ENCODE measurements around the gene CAMTA1. TPM values are rescaled to one million over a fixed set of nuclear protein-coding genes. Genes with fewer than 3 reads are reported as not detected.
"Not testable (repeated sequence)": the region's sequence is repeated elsewhere in the genome, so short reads cannot be mapped to it uniquely, and the experiment has no call there.

CAMTA1 gene, protein sequence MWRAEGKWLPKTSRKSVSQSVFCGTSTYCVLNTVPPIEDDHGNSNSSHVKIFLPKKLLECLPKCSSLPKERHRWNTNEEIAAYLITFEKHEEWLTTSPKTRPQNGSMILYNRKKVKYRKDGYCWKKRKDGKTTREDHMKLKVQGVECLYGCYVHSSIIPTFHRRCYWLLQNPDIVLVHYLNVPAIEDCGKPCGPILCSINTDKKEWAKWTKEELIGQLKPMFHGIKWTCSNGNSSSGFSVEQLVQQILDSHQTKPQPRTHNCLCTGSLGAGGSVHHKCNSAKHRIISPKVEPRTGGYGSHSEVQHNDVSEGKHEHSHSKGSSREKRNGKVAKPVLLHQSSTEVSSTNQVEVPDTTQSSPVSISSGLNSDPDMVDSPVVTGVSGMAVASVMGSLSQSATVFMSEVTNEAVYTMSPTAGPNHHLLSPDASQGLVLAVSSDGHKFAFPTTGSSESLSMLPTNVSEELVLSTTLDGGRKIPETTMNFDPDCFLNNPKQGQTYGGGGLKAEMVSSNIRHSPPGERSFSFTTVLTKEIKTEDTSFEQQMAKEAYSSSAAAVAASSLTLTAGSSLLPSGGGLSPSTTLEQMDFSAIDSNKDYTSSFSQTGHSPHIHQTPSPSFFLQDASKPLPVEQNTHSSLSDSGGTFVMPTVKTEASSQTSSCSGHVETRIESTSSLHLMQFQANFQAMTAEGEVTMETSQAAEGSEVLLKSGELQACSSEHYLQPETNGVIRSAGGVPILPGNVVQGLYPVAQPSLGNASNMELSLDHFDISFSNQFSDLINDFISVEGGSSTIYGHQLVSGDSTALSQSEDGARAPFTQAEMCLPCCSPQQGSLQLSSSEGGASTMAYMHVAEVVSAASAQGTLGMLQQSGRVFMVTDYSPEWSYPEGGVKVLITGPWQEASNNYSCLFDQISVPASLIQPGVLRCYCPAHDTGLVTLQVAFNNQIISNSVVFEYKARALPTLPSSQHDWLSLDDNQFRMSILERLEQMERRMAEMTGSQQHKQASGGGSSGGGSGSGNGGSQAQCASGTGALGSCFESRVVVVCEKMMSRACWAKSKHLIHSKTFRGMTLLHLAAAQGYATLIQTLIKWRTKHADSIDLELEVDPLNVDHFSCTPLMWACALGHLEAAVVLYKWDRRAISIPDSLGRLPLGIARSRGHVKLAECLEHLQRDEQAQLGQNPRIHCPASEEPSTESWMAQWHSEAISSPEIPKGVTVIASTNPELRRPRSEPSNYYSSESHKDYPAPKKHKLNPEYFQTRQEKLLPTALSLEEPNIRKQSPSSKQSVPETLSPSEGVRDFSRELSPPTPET (N-terminal part only)
- total RNA-seq (2021; fragmentation: NEBNext Ultra II Directional; extraction: Animal tissue kit (Norgen Biotek cat#: 25700)), result 10 to 100 TPM; 78.1 to 96.6 (median 86.1) TPM
- long read RNA-seq, transcript CAMTA1-208 (4 exons, 567 nt), result major isoform, 49 of 79 reads
- long read RNA-seq, transcript CAMTA1-209 (4 exons, 863 nt), result minor isoform, 5 of 79 reads
- long read RNA-seq, transcript CAMTA1-213 (3 exons, 538 nt), result minor isoform, 5 of 79 reads
- long read RNA-seq, transcript CAMTA1-202 (5 exons, 431 nt), result minor isoform, 12 of 79 reads
- long read RNA-seq, partial matches to known transcripts, result 3 of 79 reads
- long read RNA-seq, other reads (novel, unspliced or antisense), result 4 of 79 reads

DNA sequence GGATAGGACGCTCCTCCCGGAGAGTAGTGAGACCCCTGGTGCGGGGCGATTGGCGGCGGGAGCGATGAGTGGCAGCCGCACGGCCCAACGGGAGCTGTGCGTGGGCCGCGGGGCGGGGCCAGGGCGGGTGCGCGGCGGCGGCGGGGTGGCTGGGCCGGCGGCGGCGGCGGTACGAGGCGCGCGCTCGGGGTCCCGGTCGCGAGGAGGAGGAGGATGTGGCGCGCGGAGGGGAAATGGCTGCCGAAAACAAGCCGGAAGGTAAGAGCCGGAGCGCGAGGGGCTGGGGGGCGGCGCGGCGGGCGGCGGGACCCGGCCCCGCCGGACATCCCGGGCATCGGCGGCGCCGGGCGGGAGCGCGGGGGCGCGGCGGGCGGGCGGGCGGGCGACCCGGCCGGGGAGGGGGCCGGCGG lies at the start of gene CAMTA1:
Gene CAMTA1 (plus strand): TSS at position 137 of the 410 bp plus-strand sequence. CDS start 77 bp downstream, at position 214.
- Mint-ChIP-seq H3K9me3 (no peaks in the 10 kb centered on the region), H3K27ac (peak within 1 kb of the TSS; percentile 93), H3K27me3 (ENCODE audit: insufficient read depth) (peaks cover 4% of the 10 kb centered on the region; the same call in 1 of the 2 replicates), H3K4me1 (ENCODE audit: low read depth) (peaks cover 39% of the 10 kb centered on the region), H3K36me3 (ENCODE audit: low read depth) (peaks cover 28% of the 10 kb centered on the region), H3K4me3 (peak within 1 kb of the TSS; percentile 94)
- DNase-seq, result no peak
- TF ChIP-seq, protein P1, sequence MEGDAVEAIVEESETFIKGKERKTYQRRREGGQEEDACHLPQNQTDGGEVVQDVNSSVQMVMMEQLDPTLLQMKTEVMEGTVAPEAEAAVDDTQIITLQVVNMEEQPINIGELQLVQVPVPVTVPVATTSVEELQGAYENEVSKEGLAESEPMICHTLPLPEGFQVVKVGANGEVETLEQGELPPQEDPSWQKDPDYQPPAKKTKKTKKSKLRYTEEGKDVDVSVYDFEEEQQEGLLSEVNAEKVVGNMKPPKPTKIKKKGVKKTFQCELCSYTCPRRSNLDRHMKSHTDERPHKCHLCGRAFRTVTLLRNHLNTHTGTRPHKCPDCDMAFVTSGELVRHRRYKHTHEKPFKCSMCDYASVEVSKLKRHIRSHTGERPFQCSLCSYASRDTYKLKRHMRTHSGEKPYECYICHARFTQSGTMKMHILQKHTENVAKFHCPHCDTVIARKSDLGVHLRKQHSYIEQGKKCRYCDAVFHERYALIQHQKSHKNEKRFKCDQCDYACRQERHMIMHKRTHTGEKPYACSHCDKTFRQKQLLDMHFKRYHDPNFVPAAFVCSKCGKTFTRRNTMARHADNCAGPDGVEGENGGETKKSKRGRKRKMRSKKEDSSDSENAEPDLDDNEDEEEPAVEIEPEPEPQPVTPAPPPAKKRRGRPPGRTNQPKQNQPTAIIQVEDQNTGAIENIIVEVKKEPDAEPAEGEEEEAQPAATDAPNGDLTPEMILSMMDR (IDR thresholded peaks at IDR 0.05), result no peak

DNA sequence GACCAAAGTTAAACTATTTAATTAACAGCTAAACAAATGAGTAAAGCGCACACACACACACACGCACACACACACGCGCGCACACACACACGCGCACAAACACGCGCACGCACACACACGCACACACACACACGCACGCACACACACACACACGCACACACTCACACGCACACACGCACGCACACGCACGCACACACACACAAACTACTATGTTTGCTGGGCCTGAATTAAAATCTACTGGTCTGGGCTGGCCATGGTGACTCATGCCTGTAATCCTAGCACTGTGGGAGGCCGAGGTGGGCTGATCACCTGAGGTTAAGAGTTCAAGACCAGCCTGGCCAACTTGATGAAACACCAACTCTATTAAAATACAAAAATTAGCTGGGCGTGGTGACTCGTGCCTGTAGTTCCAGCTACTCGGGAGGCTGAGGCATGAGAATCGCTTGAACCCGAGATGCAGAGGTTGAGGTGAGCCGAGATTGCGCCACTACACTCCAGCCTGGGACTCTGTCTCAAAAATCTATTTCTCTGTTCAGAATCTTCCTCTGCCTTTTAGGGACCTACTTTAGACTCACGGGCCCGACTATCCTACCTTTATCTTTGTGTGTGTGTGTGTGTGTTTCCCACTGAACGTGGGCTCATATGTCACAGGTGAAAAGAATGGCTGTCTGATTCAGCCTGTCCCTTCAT lies 46.1 kb upstream of the CAMTA1 start:
- Mint-ChIP-seq H3K27me3 (ENCODE audit: insufficient read depth) (peaks cover 2% of the 10 kb centered on the region), H3K4me1 (ENCODE audit: low read depth) (peaks cover 31% of the 10 kb centered on the region), H3K9me3 (no peaks in the 10 kb centered on the region), H3K27ac (no peak overlapping the region), H3K4me3 (no peak overlapping the region), H3K36me3 (ENCODE audit: low read depth) (no peaks in the 10 kb centered on the region)
- DNase-seq, result no peak
- TF ChIP-seq, protein P1 (IDR thresholded peaks at IDR 0.05), result no peak

DNA sequence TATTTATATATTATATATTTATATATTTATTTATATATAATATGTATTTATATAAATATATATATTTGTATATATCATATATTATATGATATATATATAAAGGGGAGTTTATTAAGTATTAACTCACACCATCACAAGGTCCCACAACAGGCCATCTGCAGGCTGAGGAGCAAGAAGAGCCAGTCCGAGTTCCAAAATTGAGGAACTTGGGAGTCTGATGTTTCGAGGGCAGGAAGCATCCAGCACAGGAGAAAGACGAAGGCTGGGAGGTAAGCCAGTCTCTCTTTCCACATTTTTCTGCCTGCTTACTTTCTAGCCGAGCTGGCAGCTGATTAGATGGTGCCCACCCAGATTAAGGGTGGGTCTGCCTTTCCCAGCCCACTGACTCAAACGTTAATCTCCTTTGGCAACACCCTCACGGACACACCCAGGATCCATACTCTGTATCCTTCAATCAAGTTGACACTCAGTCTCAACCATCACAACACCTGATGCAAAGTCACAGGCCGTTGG lies 42.5 kb upstream of the CAMTA1 start:
- H3K4me1 Mint-ChIP-seq (ENCODE audit: low read depth), result peaks cover 26% of the 10 kb centered on the region
- H3K27me3 Mint-ChIP-seq (ENCODE audit: insufficient read depth), result not testable (repeated sequence)
- peak overlapping the region; percentile 94 for H3K27ac Mint-ChIP-seq

DNA sequence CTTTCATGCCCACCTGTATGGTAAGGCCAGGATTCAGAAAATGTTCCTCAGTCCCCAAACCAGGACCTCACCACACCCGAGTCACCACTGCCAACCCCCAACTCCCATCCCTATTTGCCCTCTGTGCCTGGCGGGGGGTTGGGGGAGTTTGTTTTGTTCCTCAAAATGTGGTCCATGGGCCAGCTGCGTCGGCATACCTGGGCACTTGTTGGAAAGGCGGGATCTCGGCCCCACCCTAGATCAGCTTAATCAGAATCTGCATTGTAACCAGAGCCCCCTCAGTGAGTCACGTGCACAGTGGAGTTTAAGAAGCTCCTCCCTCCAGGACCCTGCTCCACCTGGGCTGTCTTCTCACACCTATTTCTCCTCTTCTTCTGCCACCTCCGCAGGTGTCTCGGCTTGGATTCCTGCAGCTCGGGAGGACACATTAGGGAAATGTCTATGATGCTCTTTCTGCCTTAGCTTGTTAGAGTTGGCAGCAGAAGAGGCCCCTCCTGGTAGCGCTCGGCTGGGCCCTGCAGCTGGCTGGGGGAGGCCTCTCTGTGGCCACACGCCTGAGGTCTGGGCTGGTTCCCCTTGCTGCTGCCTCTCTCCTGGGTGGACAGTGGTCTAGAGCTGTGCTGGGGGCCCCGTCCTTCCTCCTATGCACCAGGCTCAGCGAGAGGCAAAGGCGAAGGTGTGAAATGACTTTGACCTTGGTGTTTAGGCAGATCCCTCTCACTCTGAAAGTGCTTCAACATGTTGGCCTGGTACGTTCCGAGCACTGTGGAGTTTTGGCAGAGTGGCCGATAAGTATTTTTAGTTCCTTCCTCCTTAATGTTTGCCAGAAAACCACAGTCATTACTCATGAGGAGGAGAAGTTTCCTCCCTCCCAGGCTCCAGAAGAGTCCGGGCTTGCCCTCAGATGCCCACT lies 41.8 kb upstream of the CAMTA1 start:
- Mint-ChIP-seq H3K27ac (peak overlapping the region; percentile 94), H3K9me3 (no peaks in the 10 kb centered on the region), H3K4me1 (ENCODE audit: low read depth) (peaks cover 26% of the 10 kb centered on the region), H3K27me3 (ENCODE audit: insufficient read depth) (peaks cover 10% of the 10 kb centered on the region), H3K36me3 (ENCODE audit: low read depth) (no peaks in the 10 kb centered on the region), H3K4me3 (peak overlapping the region; percentile 81)
- DNase-seq, result peak; percentile 82
- TF ChIP-seq, protein P1 (IDR thresholded peaks at IDR 0.05), result no peak

More for the DNA sequence above, 42.5 kb upstream of the CAMTA1 start:
- H3K4me3 Mint-ChIP-seq; DNase-seq; H3K9me3 Mint-ChIP-seq; H3K36me3 Mint-ChIP-seq (ENCODE audit: low read depth): not testable (repeated sequence)
